HCT116 (cell line): ENCODE data around the gene PAQR4. TPM values are rescaled to one million over a fixed set of nuclear protein-coding genes. Genes with fewer than 3 reads are reported as not detected.
"Not testable (repeated sequence)": the region's sequence is repeated elsewhere in the genome, so short reads cannot be mapped to it uniquely, and the experiment has no call there.

Source experiments
- ATAC-seq: fragments of 200-7000 bp; cut with Tn5 transposase; 2 replicates; pipeline ENCODE4 v1.9.1; 2020; ENCODE audit warnings: mild to moderate bottlenecking, moderate library complexity
- BruUV-seq: library from RNA; stranded (reverse); fragments of 400-500 nt; replicated peaks from 2 replicates; lab custom pipeline; 2021; lab: Mats Ljungman, UMichigan
- CTCF ChIA-PET: fragments of 300-600 bp; sonication (Branson Sonifier 250); formaldehyde crosslinking; loops from one replicate; lab custom pipeline; 2021; ENCODE audit warnings: antibody characterized with exemption; lab: Charles Lee
- POLR2A ChIA-PET: fragments of 300-600, 350-600 bp; sonication (Branson Sonifier 250); formaldehyde crosslinking; loops from one replicate; lab custom pipeline; 2021; ENCODE audit warnings: antibody characterized with exemption; lab: Charles Lee
- RAD21 ChIA-PET, 2 experiments: fragments of 300-600 bp; sonication (Branson Sonifier 250); formaldehyde crosslinking; loops; one replicate each; lab custom pipeline; 2023; ENCODE audit warnings: low total read pairs in 2 of 2; ENCODE audit not compliant: uncharacterized antibody in 2 of 2, unreplicated experiment in 2 of 2, low non-redundant PET in 1 of 2; lab: Charles Lee
- DNase-seq: peaks from one replicate; pipeline ENCODE4 v3.0.0-alpha.2; 2010; ENCODE audit warnings: low read depth, low spot score
- H2AFZ ChIP-seq: fragments of 200-600 bp; shearing (Covaris generic), sonication (generic); 2 replicates; pipeline ENCODE4 v1.6.1; 2017; ENCODE audit warnings: low read depth, mixed run types, mixed read lengths, antibody characterized with exemption, low read length; ENCODE audit not compliant: poor library complexity, severe bottlenecking
- H3K27ac ChIP-seq: 2 replicates; pipeline ENCODE4 v1.5.1; 2012; ENCODE audit warnings: low read depth, low read length
- H3K27me3 ChIP-seq: fragments of 200-600 bp; sonication (generic); 2 replicates; pipeline ENCODE4 v1.6.1; 2016; ENCODE audit warnings: mixed run types, low read length, mixed read lengths; ENCODE audit not compliant: insufficient read depth
- H3K36me3 ChIP-seq, 2 experiments: fragments of 200-500 bp in 1 of 2; fragments of 200-600 bp in 1 of 2; sonication (Bioruptor generic) in 1 of 2; sonication (generic) in 1 of 2; 2 replicates each; pipeline versions ENCODE4 v1.5.1 to v1.6.1; 2014 to 2016; ENCODE audit warnings: low read length in 2 of 2, inconsistent platforms in 1 of 2, mixed read lengths in 1 of 2, mixed run types in 1 of 2; ENCODE audit not compliant: insufficient read depth in 2 of 2, control insufficient read depth in 1 of 2
- H3K4me1 ChIP-seq, 2 experiments: fragments of 200-600 bp in 1 of 2; sonication (generic) in 1 of 2; 2 replicates each; pipeline versions ENCODE4 v1.5.1 to v1.6.1; 2012 to 2017; ENCODE audit warnings: low read length in 2 of 2, inconsistent platforms in 1 of 2, mild to moderate bottlenecking in 1 of 2, mixed read lengths in 1 of 2, mixed run types in 1 of 2, moderate library complexity in 1 of 2; ENCODE audit not compliant: insufficient read depth in 2 of 2, control insufficient read depth in 1 of 2
- H3K4me2 ChIP-seq: fragments of 200-600 bp; sonication (generic); 2 replicates; pipeline ENCODE4 v1.6.1; 2017; ENCODE audit warnings: mixed run types, low read length, mixed read lengths
- H3K4me3 ChIP-seq, 2 experiments: fragments of 200-600 bp in 1 of 2; sonication (generic) in 1 of 2; replicated peaks in 1 of 2; 2 replicates each; pipeline ENCODE4 v1.5.1; 2011 to 2016; ENCODE audit warnings: low read length in 2 of 2, control low read depth in 1 of 2, low read depth in 1 of 2, mild to moderate bottlenecking in 1 of 2, mixed read lengths in 1 of 2, mixed run types in 1 of 2
- H3K79me2 ChIP-seq: fragments of 200-600 bp; sonication (generic); 2 replicates; pipeline ENCODE4 v1.6.1; 2017; ENCODE audit warnings: mild to moderate bottlenecking, mixed run types, low read length, moderate library complexity, mixed read lengths; ENCODE audit not compliant: insufficient read depth
- H3K9ac ChIP-seq: fragments of 200-600 bp; sonication (generic); 2 replicates; pipeline ENCODE4 v1.6.1; 2016; ENCODE audit warnings: low read length, mixed read lengths
- H3K9me2 ChIP-seq: fragments of 200-600 bp; sonication (generic), shearing (Covaris generic); 2 replicates; pipeline ENCODE4 v1.6.1; 2017; ENCODE audit warnings: mixed run types, mild to moderate bottlenecking, moderate library complexity; ENCODE audit not compliant: insufficient read depth
- H3K9me3 ChIP-seq, 2 experiments: fragments of 200-500 bp in 1 of 2; fragments of 200-600 bp in 1 of 2; sonication (Bioruptor generic) in 1 of 2; sonication (generic) in 1 of 2; 2 replicates each; pipeline ENCODE4 v1.6.1; 2014 to 2017; ENCODE audit warnings: low read length in 2 of 2, mixed read lengths in 2 of 2, inconsistent platforms in 1 of 2, low read depth in 1 of 2, mild to moderate bottlenecking in 1 of 2, mixed run types in 1 of 2, moderate library complexity in 1 of 2; ENCODE audit not compliant: control insufficient read depth in 1 of 2, insufficient read depth in 1 of 2
- H4K20me1 ChIP-seq: fragments of 200-600 bp; sonication (generic), shearing (Covaris generic); 2 replicates; pipeline ENCODE4 v1.6.1; 2017; ENCODE audit warnings: mixed run types, mild to moderate bottlenecking, moderate library complexity; ENCODE audit not compliant: insufficient read depth
- EGR1 ChIP-seq: IDR thresholded peaks from 2 replicates; pipeline ENCODE4 v1.6.1; 2012; ENCODE audit warnings: low read depth
- EZH2 ChIP-seq: fragments of 200-600 bp; sonication (generic); IDR thresholded peaks from 2 replicates; pipeline ENCODE4 v1.6.1; 2017; ENCODE audit warnings: antibody characterized with exemption, mixed run types
- EZH2phosphoT487 ChIP-seq: fragments of 200-600 bp; IDR thresholded peaks from 2 replicates; pipeline ENCODE4 v1.6.1; 2018; ENCODE audit warnings: antibody characterized with exemption, borderline replicate concordance
- SIN3A ChIP-seq: IDR thresholded peaks from 2 replicates; pipeline ENCODE4 v1.6.1; 2012; ENCODE audit warnings: low read depth
- ZFX ChIP-seq: fragments of 450-650 bp; IDR thresholded peaks from 2 replicates; pipeline ENCODE4 v1.6.1; 2017
- intact Hi-C: fragments of 100-400 bp; cut with micrococcal nuclease; formaldehyde crosslinking; loops from 2 replicates; pipeline ENCODE4 v1.10.0; 2022
- total RNA-seq: library from RNA; stranded (reverse); gene quantifications from one replicate; pipeline ENCODE4 v1.2.1, GENCODE V29; 2021; ENCODE audit not compliant: unreplicated experiment

Gene PAQR4
- total RNA-seq, 1 experiment from 2014 or later = 45.6 TPM

- Histone ChIP-seq H2AFZ (no peak overlapping the region), H3K79me2 (no peaks in the 10 kb centered on the region), H4K20me1 (no peaks in the 10 kb centered on the region), H3K27me3 (no peaks in the 10 kb centered on the region), H3K9ac (no peak overlapping the region), H3K4me3 (no peak overlapping the region), H3K36me3 (peaks cover 16 to 22% of the 10 kb centered on the region in 2 experiments), H3K9me2 (no peaks in the 10 kb centered on the region), H3K4me1 (no peaks in the 10 kb centered on the region), H3K4me2 (no peak overlapping the region), H3K27ac (no peak overlapping the region)
- no peak for DNase-seq
- BruUV-seq = no TSS peak
- POLR2A ChIA-PET = no interaction called here
- ATAC-seq = no peak
- TF ChIP-seq SIN3A (no peak), EZH2 (no peak)
- TF ChIP-seq, all 23 proteins: peak for 0
- H3K9me3 ChIP-seq = no peaks in the 10 kb centered on the region
- ChIA-PET CTCF (interaction anchor here (2.6 kb wide), 1 partner anchor 13 kb away, joined by 13 read pairs; no protein-coding TSS in a partner anchor), RAD21 (no interaction called here)
- intact Hi-C loops = no loop called here
These were observed 29.2 kb upstream of the PAQR4 start for GRCh38 chr16:2939968-2940367.

GRCh38 chr16:2942045-2942444, 27.1 kb upstream of the PAQR4 start:
- H3K36me3 ChIP-seq = peaks cover 16 to 26% of the 10 kb centered on the region in 2 experiments
- DNase-seq (no peak), ATAC-seq (no peak)
- CTCF ChIA-PET = no interaction called here
- BruUV-seq = no TSS peak
- H3K27me3 ChIP-seq = no peaks in the 10 kb centered on the region
- POLR2A ChIA-PET = interaction anchor here (0.7 kb wide), 1 partner anchor 230 kb away, joined by 6 read pairs; no protein-coding TSS in a partner anchor
- H3K9me3 ChIP-seq = no peaks in the 10 kb centered on the region
- intact Hi-C loops = no loop called here
- H3K4me2 ChIP-seq = no peak overlapping the region
- no peak overlapping the region for H2AFZ ChIP-seq
- no peaks in the 10 kb centered on the region for H4K20me1 ChIP-seq
- no peaks in the 10 kb centered on the region for H3K4me1 ChIP-seq
- no peak overlapping the region for H3K4me3 ChIP-seq
- H3K27ac ChIP-seq = no peak overlapping the region
- H3K9me2 ChIP-seq = no peaks in the 10 kb centered on the region
- RAD21 ChIA-PET = no interaction called here
- TF ChIP-seq EGR1 (no peak), ZFX (no peak), EZH2phosphoT487 (no peak)
- no peak overlapping the region for H3K9ac ChIP-seq
- H3K79me2 ChIP-seq = no peaks in the 10 kb centered on the region

- peaks cover 16 to 26% of the 10 kb centered on the region in 2 experiments for H3K36me3 ChIP-seq
- CTCF ChIA-PET, H3K4me1 ChIP-seq, H3K9ac ChIP-seq, BruUV-seq, ATAC-seq, H3K9me3 ChIP-seq, H2AFZ ChIP-seq, H3K27me3 ChIP-seq, DNase-seq, H3K79me2 ChIP-seq, intact Hi-C loops, H3K9me2 ChIP-seq, H3K4me2 ChIP-seq, H4K20me1 ChIP-seq, H3K27ac ChIP-seq, H3K4me3 ChIP-seq, POLR2A ChIA-PET: not testable (repeated sequence)
- RAD21 ChIA-PET = interaction anchor here in 1 of 2 experiments (0.7 kb wide), 1 partner anchor 41 kb away, joined by 4 read pairs; no protein-coding TSS in a partner anchor
These were observed 25.4 kb upstream of the PAQR4 start for GRCh38 chr16:2943716-2944115.
